HL-60 (cell line): ENCODE data around the gene PIK3R5.

Experiments used
- DNase-seq, 2 experiments: peaks; one replicate each; pipeline ENCODE4 v3.0.0-alpha.2; 2010 to 2020; ENCODE audit warnings: low read depth in 1 of 2, low spot score in 1 of 2
- H3K27ac ChIP-seq: fragments of 250-450 bp; sonication (Bioruptor Pico); replicated peaks from 2 replicates; pipeline ENCODE4 v1.5.1; 2020; ENCODE audit warnings: mild to moderate bottlenecking, moderate library complexity
- H3K27me3 ChIP-seq: fragments of 250-450 bp; sonication (Bioruptor Pico); 2 replicates; pipeline ENCODE4 v1.5.1; 2021; ENCODE audit warnings: mild to moderate bottlenecking, moderate library complexity; ENCODE audit not compliant: insufficient read depth, poor library complexity, severe bottlenecking
- H3K4me3 ChIP-seq: replicated peaks from 2 replicates; pipeline ENCODE4 v1.5.1; 2011; ENCODE audit warnings: mild to moderate bottlenecking, control low read depth, low read length; ENCODE audit not compliant: insufficient read depth
- GABPA ChIP-seq: IDR thresholded peaks from 2 replicates; pipeline ENCODE4 v1.6.1; 2012; ENCODE audit warnings: low read depth
- POLR2AphosphoS5 ChIP-seq: IDR thresholded peaks from 2 replicates; pipeline ENCODE4 v1.6.1; 2012; ENCODE audit warnings: low read depth
- SPI1 ChIP-seq: IDR thresholded peaks from 2 replicates; pipeline ENCODE4 v1.6.1; 2012; ENCODE audit warnings: low read depth, mild to moderate bottlenecking, borderline replicate concordance
- TF ChIP-seq, protein P1 (sequence below): IDR thresholded peaks from one replicate; pipeline ENCODE4 v1.5.1; 2011; ENCODE audit warnings: low read length, control low read depth, inconsistent platforms; ENCODE audit not compliant: insufficient read depth
- TF ChIP-seq, protein P2 (sequence below): IDR thresholded peaks from 2 replicates; pipeline ENCODE4 v1.6.1; 2012; ENCODE audit warnings: low read depth; ENCODE audit not compliant: insufficient replicate concordance

The PIK3R5 gene

DNA sequence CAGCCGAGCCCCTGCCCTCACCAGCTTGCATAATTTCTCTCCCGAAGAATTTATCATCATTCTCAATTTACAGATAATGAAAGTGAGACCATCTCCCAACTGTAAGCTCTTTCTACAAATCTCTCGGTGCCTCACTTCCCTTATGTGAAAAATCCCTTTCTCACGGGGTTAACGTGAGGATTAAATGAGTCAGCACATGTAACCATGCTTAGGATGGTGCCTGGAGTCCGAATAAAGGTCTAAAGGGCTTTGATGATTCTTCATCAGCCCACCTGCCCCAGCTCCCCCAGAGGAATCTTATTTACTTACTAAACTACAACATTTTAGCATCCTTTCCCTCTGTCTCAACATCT, 73.2 kb downstream of the PIK3R5 start:
- H3K27ac ChIP-seq: no peak overlapping the region
- DNase-seq: no peak
- TF ChIP-seq SPI1 (no peak), GABPA (no peak), POLR2AphosphoS5 (no peak)
- TF ChIP-seq, protein P1, sequence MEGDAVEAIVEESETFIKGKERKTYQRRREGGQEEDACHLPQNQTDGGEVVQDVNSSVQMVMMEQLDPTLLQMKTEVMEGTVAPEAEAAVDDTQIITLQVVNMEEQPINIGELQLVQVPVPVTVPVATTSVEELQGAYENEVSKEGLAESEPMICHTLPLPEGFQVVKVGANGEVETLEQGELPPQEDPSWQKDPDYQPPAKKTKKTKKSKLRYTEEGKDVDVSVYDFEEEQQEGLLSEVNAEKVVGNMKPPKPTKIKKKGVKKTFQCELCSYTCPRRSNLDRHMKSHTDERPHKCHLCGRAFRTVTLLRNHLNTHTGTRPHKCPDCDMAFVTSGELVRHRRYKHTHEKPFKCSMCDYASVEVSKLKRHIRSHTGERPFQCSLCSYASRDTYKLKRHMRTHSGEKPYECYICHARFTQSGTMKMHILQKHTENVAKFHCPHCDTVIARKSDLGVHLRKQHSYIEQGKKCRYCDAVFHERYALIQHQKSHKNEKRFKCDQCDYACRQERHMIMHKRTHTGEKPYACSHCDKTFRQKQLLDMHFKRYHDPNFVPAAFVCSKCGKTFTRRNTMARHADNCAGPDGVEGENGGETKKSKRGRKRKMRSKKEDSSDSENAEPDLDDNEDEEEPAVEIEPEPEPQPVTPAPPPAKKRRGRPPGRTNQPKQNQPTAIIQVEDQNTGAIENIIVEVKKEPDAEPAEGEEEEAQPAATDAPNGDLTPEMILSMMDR: no peak
- TF ChIP-seq, protein P2, sequence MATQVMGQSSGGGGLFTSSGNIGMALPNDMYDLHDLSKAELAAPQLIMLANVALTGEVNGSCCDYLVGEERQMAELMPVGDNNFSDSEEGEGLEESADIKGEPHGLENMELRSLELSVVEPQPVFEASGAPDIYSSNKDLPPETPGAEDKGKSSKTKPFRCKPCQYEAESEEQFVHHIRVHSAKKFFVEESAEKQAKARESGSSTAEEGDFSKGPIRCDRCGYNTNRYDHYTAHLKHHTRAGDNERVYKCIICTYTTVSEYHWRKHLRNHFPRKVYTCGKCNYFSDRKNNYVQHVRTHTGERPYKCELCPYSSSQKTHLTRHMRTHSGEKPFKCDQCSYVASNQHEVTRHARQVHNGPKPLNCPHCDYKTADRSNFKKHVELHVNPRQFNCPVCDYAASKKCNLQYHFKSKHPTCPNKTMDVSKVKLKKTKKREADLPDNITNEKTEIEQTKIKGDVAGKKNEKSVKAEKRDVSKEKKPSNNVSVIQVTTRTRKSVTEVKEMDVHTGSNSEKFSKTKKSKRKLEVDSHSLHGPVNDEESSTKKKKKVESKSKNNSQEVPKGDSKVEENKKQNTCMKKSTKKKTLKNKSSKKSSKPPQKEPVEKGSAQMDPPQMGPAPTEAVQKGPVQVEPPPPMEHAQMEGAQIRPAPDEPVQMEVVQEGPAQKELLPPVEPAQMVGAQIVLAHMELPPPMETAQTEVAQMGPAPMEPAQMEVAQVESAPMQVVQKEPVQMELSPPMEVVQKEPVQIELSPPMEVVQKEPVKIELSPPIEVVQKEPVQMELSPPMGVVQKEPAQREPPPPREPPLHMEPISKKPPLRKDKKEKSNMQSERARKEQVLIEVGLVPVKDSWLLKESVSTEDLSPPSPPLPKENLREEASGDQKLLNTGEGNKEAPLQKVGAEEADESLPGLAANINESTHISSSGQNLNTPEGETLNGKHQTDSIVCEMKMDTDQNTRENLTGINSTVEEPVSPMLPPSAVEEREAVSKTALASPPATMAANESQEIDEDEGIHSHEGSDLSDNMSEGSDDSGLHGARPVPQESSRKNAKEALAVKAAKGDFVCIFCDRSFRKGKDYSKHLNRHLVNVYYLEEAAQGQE: no peak
- no peaks in the 10 kb centered on the region for H3K27me3 ChIP-seq
- no peak overlapping the region for H3K4me3 ChIP-seq

DNA sequence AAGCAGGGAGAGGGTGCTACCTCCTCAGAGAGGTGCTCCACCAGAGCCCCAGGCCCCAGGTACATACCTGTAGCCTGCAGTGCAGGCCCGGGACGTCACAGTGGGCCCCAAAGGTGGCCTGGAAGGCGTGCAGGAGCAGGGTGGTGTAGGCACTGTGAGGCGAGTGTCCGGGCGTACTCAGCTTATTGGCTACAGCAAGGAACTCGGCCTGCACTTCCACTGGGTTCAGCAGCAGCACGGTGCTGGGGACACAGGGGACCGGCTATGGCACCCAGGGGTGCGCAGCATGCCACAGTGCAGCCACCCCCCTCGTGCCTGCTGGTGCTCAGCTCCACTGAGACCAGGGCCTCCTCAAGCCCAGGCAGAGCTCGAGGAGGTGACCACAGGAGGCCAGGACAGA, 74.8 kb downstream of the PIK3R5 start:
- no peak for TF ChIP-seq GABPA
- no peak for TF ChIP-seq SPI1
- TF ChIP-seq POLR2AphosphoS5: no peak
- TF ChIP-seq, protein P2: no peak
- TF ChIP-seq, protein P1: no peak
- Histone ChIP-seq H3K27me3 (no peaks in the 10 kb centered on the region), H3K27ac (no peak overlapping the region), H3K4me3 (no peak overlapping the region)
- no peak for DNase-seq

DNA sequence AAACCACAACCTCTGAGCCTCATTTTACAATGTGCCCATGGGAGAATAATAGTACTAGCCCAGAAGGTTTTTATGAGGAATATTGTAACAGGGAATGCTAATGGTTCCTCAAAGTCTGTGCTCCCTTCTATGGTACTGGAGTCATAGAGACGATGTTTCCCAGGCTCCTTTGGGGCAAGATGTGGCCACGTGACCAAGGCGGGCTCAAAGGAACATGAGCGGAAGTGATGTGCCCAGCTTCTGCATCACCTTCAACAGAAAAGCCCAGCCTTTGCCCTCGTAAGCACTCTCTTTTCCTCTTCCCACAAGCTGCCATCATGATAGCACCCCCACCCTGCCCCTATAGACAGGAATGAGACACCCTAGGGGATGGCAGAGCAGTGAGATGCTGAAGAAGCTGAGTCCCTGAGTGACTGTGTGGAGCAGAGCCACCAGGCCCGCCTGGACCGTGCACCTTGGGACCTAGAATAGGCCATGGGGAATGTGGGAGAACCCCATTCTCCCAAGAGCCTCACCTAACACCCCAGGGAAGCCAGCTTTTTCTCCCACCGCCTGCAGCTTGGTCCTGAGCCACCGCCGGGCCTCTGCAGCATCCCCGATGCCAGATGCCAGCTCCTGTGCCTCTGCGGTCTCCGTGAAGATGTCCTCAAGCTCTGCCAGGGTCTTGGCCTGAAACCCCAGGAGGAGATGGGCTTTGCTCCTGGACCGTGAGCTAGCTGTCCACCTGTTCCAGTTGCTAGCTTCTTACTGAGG, 75.9 kb downstream of the PIK3R5 start:
- no peak for DNase-seq
- H3K27ac ChIP-seq: no peak overlapping the region
- H3K4me3 ChIP-seq: no peak overlapping the region
- TF ChIP-seq GABPA (no peak), POLR2AphosphoS5 (no peak), SPI1 (no peak)
- TF ChIP-seq, protein P1: no peak
- TF ChIP-seq, protein P2: no peak
- no peaks in the 10 kb centered on the region for H3K27me3 ChIP-seq
